ENCODE measurements around the gene FRMD4A. TPM values are rescaled to one million over a fixed set of nuclear protein-coding genes. Genes with fewer than 3 reads are reported as not detected.

The FRMD4A gene
- total and polyA plus RNA-seq, 10 of the 15 experiments (the other 5 are each of a cell fraction or from before 2014, with no cell fraction given) = 17.8 to 75.2 (median 39.1) TPM

- SMC1A ChIA-PET (ENCODE audit: uncharacterized antibody, unreplicated experiment) = no interaction called here
- Histone ChIP-seq H3K4me1 (ENCODE audit: control insufficient read depth, insufficient read depth, low read length) (no peaks in the 10 kb centered on the region), H3K9me3 (replicated peaks; ENCODE audit: control insufficient read depth, insufficient read depth, low read length) (no peaks in the 10 kb centered on the region), H3K36me3 (ENCODE audit: control insufficient read depth in 2 of 2, insufficient read depth in 2 of 2, low read length in 1 of 2) (peaks cover 28 to 35% of the 10 kb centered on the region in 2 experiments), H3K79me2 (ENCODE audit: control insufficient read depth, insufficient read depth, low read length) (no peaks in the 10 kb centered on the region), H3K9ac (ENCODE audit: control insufficient read depth, insufficient read depth, low read length) (no peak overlapping the region), H3K27ac (ENCODE audit: control insufficient read depth, insufficient read depth) (no peak overlapping the region), H3K27me3 (replicated peaks in 1 of 2; ENCODE audit: control insufficient read depth in 2 of 2, insufficient read depth in 2 of 2, low read length in 1 of 2) (no peaks in the 10 kb centered on the region), H3K4me3 (no peak overlapping the region), H2AFZ (ENCODE audit: control insufficient read depth, low read depth, low read length) (no peak overlapping the region), H3K4me2 (ENCODE audit: control insufficient read depth, insufficient read depth) (no peak overlapping the region), H4K20me1 (ENCODE audit: control insufficient read depth, insufficient read depth) (no peaks in the 10 kb centered on the region; the same call in 1 of the 2 replicates)
- RAD21 ChIA-PET (ENCODE audit: unreplicated experiment) = no interaction called here
- ATAC-seq (no peak), FAIRE-seq (no peak), DNase-seq (ENCODE audit: low read depth, low spot score) (no peak)
- BruUV-seq (replicated peaks) = no TSS peak
- intact Hi-C loops (cut with micrococcal nuclease; ENCODE audit: unreplicated experiment) = no loop called here
- TF ChIP-seq LARP7 (IDR thresholded peaks at IDR 0.05) (no peak), ZZZ3 (IDR thresholded peaks at IDR 0.05; ENCODE audit: control insufficient read depth, insufficient read length, low read depth) (no peak), RAD51 (IDR thresholded peaks at IDR 0.05) (no peak), MEF2B (IDR thresholded peaks at IDR 0.05; ENCODE audit: partially characterized antibody, poor library complexity, severe bottlenecking) (no peak), EP300 (IDR thresholded peaks at IDR 0.05; ENCODE audit: borderline replicate concordance in 1 of 2, control insufficient read depth in 1 of 2, low read depth in 2 of 2, low read length in 2 of 2) (no peak), ZNF274 (IDR thresholded peaks at IDR 0.05; ENCODE audit: insufficient read depth, insufficient read length) (no peak), CHD1 (IDR thresholded peaks at IDR 0.05; ENCODE audit: low read depth, low read length) (no peak), ASH2L (IDR thresholded peaks at IDR 0.05; ENCODE audit: borderline replicate concordance, low read depth) (no peak), SMC3 (IDR thresholded peaks at IDR 0.05; ENCODE audit: borderline replicate concordance, low read length) (no peak), SMAD1 (IDR thresholded peaks at IDR 0.05; ENCODE audit: low read depth, partially characterized antibody) (no peak), USF2 (IDR thresholded peaks at IDR 0.05; ENCODE audit: borderline replicate concordance, low read depth, low read length) (no peak)
- WGBS (ENCODE audit: insufficient coverage, insufficient replicate concordance, low lambda C conversion rate, missing lambda C conversion rate) = 86% methylated on average over 10 of the region's 10 CpGs
- POLR2A ChIA-PET = no interaction called here
- CTCF ChIA-PET = interaction anchor here (0.7 to 1.1 kb wide), 2 partner anchors 74 to 423 kb away, joined by 3 to 4 read pairs; no protein-coding TSS in a partner anchor
- in situ Hi-C loops (cut with MboI) = no loop called here
Measured at GRCh38 chr10:13670311-13670710, 660.4 kb downstream of the FRMD4A start.

Measured in GM12878 (cell line).